GM19324 (cell line): ENCODE results near the gene GFRA1.
"Not testable (repeated sequence)": the region's sequence is repeated elsewhere in the genome, so short reads cannot be mapped to it uniquely, and the experiment has no call there.

Source experiments
- ATAC-seq: cut with Tn5 transposase; IDR thresholded peaks from one replicate; pipeline ENCODE4 v1.9.1; 2021; ENCODE audit warnings: mild to moderate bottlenecking, moderate library complexity; ENCODE audit not compliant: unreplicated experiment, low FRiP score

The GFRA1 gene

GRCh38 chr10:116080553-116080952 lies 192.5 kb downstream of the GFRA1 start:
- ATAC-seq: no peak

GRCh38 chr10:116079355-116079754 lies 193.7 kb downstream of the GFRA1 start:
- ATAC-seq: no peak

- ATAC-seq: no peak
These were observed 196.4 kb downstream of the GFRA1 start for GRCh38 chr10:116076621-116077020.

GRCh38 chr10:116073510-116073909 lies 199.5 kb downstream of the GFRA1 start:
- no peak for ATAC-seq

- no peak for ATAC-seq
These were observed 200.0 kb downstream of the GFRA1 start for GRCh38 chr10:116073001-116073400.

- no peak for ATAC-seq
These were observed 201.4 kb downstream of the GFRA1 start for GRCh38 chr10:116071453-116072148.

- no peak for ATAC-seq
These were observed 202.2 kb downstream of the GFRA1 start for GRCh38 chr10:116070743-116071320.

- ATAC-seq: no peak
These were observed 203.2 kb downstream of the GFRA1 start for GRCh38 chr10:116069856-116070255.

- no peak for ATAC-seq
These were observed 205.2 kb downstream of the GFRA1 start for GRCh38 chr10:116067825-116068224.

- no peak for ATAC-seq
These were observed 209.9 kb downstream of the GFRA1 start for GRCh38 chr10:116063107-116063506.

- no peak for ATAC-seq
These were observed 212.1 kb downstream of the GFRA1 start for GRCh38 chr10:116060864-116061263.

- ATAC-seq: no peak
These were observed 213.7 kb downstream of the GFRA1 start for GRCh38 chr10:116059320-116059719.

- no peak for ATAC-seq
These were observed 216.3 kb downstream of the GFRA1 start for GRCh38 chr10:116056445-116057293.

GRCh38 chr10:116055917-116056252 lies 217.1 kb downstream of the GFRA1 start:
- ATAC-seq: no peak

GRCh38 chr10:116055252-116055916 lies 217.6 kb downstream of the GFRA1 start:
- no peak for ATAC-seq

GRCh38 chr10:116053910-116054309 lies 219.1 kb downstream of the GFRA1 start:
- no peak for ATAC-seq

- ATAC-seq: not testable (repeated sequence)
These were observed 219.8 kb downstream of the GFRA1 start for GRCh38 chr10:116053009-116053730.

GRCh38 chr10:116052522-116052921 lies 220.5 kb downstream of the GFRA1 start:
- ATAC-seq: not testable (repeated sequence)

- no peak for ATAC-seq
These were observed 223.1 kb downstream of the GFRA1 start for GRCh38 chr10:116049974-116050304.

- no peak for ATAC-seq
These were observed 223.6 kb downstream of the GFRA1 start for GRCh38 chr10:116049158-116049973.
